HepG2 (cell line): ENCODE results near the gene CD34. TPM values are rescaled to one million over a fixed set of nuclear protein-coding genes. Genes with fewer than 3 reads are reported as not detected.

Source experiments
- ATAC-seq: fragments of 200-7000 bp; cut with Tn5 transposase; 3 replicates; pipeline ENCODE4 v1.9.1; 2020; ENCODE audit warnings: mild to moderate bottlenecking, moderate library complexity
- BruUV-seq: library from RNA; stranded (reverse); fragments of 400-500 nt; replicated peaks from 2 replicates; lab custom pipeline; 2021; lab: Mats Ljungman, UMichigan
- CTCF ChIA-PET: fragments of 300-600 bp; formaldehyde crosslinking; extraction: SDS; loops from one replicate; lab custom pipeline; 2021; ENCODE audit warnings: low total read pairs, inconsistent platforms, low intra/inter-chr PET ratio; lab: Yijun Ruan, JAX
- POLR2A ChIA-PET: fragments of 350-600 bp; sonication (Branson Sonifier 250); formaldehyde crosslinking; loops from one replicate; lab custom pipeline; 2020; ENCODE audit warnings: antibody characterized with exemption, inconsistent platforms; lab: Yijun Ruan, JAX
- DNase-seq: peaks from one replicate; pipeline ENCODE4 v3.0.0-alpha.2; 2015; ENCODE audit warnings: low spot score
- FAIRE-seq: peaks from 3 replicates; lab custom pipeline; 2011; peaks lifted over from hg19 to GRCh38; lab: Jason Lieb, UNC
- H2AFZ ChIP-seq: one replicate; pipeline ENCODE4 v1.6.1; 2011; ENCODE audit warnings: low read length, inconsistent platforms
- H3K27ac ChIP-seq: fragments of 300-600 bp; 3 replicates; pipeline ENCODE4 v1.8.0; 2011; ENCODE audit warnings: mixed run types, mild to moderate bottlenecking, mixed read lengths, low read length, inconsistent platforms; ENCODE audit not compliant: insufficient read depth; ENCODE audit errors: extremely low read length
- H3K27me3 ChIP-seq, 2 experiments: fragments of 200-600 bp in 1 of 2; 2 replicates in 1 of 2; 3 replicates in 1 of 2; pipeline versions ENCODE4 v1.6.0 to v1.8.0; 2011; ENCODE audit warnings: low read length in 2 of 2, mild to moderate bottlenecking in 2 of 2, moderate library complexity in 2 of 2, inconsistent platforms in 1 of 2; ENCODE audit not compliant: insufficient read depth in 2 of 2, control insufficient read depth in 1 of 2
- H3K36me3 ChIP-seq, 2 experiments: fragments of 200-600 bp in 1 of 2; replicated peaks in 1 of 2; 2 replicates in 1 of 2; 3 replicates in 1 of 2; pipeline versions ENCODE4 v1.5.1 to v1.8.0; 2011; ENCODE audit warnings: low read length in 2 of 2, inconsistent platforms in 1 of 2; ENCODE audit not compliant: insufficient read depth in 2 of 2, control insufficient read depth in 1 of 2
- H3K4me1 ChIP-seq: 2 replicates; pipeline ENCODE4 v1.5.1; 2012; ENCODE audit warnings: low read length, inconsistent platforms; ENCODE audit not compliant: insufficient read depth
- H3K4me2 ChIP-seq: 2 replicates; pipeline ENCODE4 v1.6.0; 2011; ENCODE audit warnings: low read depth, low read length, inconsistent platforms
- H3K4me3 ChIP-seq, 3 experiments: fragments of 200-600 bp in 1 of 3; sonication (generic), shearing (Covaris generic) in 1 of 3; replicated peaks in 1 of 3; 2 replicates each; pipeline ENCODE4 v1.5.1; 2011 to 2016; ENCODE audit warnings: low read length in 3 of 3, inconsistent platforms in 2 of 3, low read depth in 2 of 3, mild to moderate bottlenecking in 2 of 3, control low read depth in 1 of 3, mixed read lengths in 1 of 3; ENCODE audit not compliant: insufficient read depth in 1 of 3
- H3K79me2 ChIP-seq: one replicate; pipeline ENCODE4 v1.6.1; 2011; ENCODE audit warnings: low read length, inconsistent platforms; ENCODE audit not compliant: insufficient read depth
- H3K9ac ChIP-seq: 2 replicates; pipeline ENCODE4 v1.6.0; 2011; ENCODE audit warnings: mild to moderate bottlenecking, low read depth, low read length, inconsistent platforms; ENCODE audit not compliant: insufficient read depth
- H3K9me3 ChIP-seq: 2 replicates; pipeline ENCODE4 v1.5.1; 2012; ENCODE audit warnings: mild to moderate bottlenecking, low read length
- H4K20me1 ChIP-seq: 2 replicates; pipeline ENCODE4 v1.6.0; 2011; ENCODE audit warnings: inconsistent platforms, mild to moderate bottlenecking, low read length, moderate library complexity; ENCODE audit not compliant: insufficient read depth
- DBP ChIP-seq: sonication (generic); formaldehyde crosslinking; IDR thresholded peaks from 2 replicates; pipeline ENCODE4 v1.4.0; 2020; ENCODE audit warnings: missing genetic modification reagents; ENCODE audit errors: not compliant biosample characterization
- MAZ ChIP-seq, 2 experiments: sonication (generic) in 1 of 2; formaldehyde crosslinking in 1 of 2; IDR thresholded peaks; 2 replicates each; pipeline versions ENCODE4 v1.5.0 to v1.6.1; 2012 to 2020; ENCODE audit warnings: low read depth in 2 of 2, mild to moderate bottlenecking in 2 of 2, borderline replicate concordance in 1 of 2, improper control_type of control experiment in 1 of 2, low read length in 1 of 2, missing genetic modification reagents in 1 of 2, moderate library complexity in 1 of 2
- RAD21 ChIP-seq: fragments of 450-650 bp; formaldehyde crosslinking; IDR thresholded peaks from 2 replicates; pipeline ENCODE4 v1.5.0; 2020; ENCODE audit warnings: mild to moderate bottlenecking
- RERE ChIP-seq: IDR thresholded peaks from 2 replicates; pipeline ENCODE4 v1.6.1; 2016; ENCODE audit warnings: low read depth, missing genetic modification reagents, missing compliant biosample characterization
- SMAD9 ChIP-seq: sonication (generic); formaldehyde crosslinking; IDR thresholded peaks from 2 replicates; pipeline ENCODE4 v1.5.1; 2020; ENCODE audit warnings: mild to moderate bottlenecking, missing genetic modification reagents
- ZFP36L2 ChIP-seq: sonication (generic); formaldehyde crosslinking; IDR thresholded peaks from 2 replicates; pipeline ENCODE4 v1.4.0; 2020; ENCODE audit warnings: missing genetic modification reagents
- ZNF33B ChIP-seq: sonication (generic); formaldehyde crosslinking; IDR thresholded peaks from 2 replicates; pipeline ENCODE4 v1.5.1; 2020; ENCODE audit warnings: mild to moderate bottlenecking, missing genetic modification reagents
- ZNF414 ChIP-seq: sonication (generic); formaldehyde crosslinking; IDR thresholded peaks from 2 replicates; pipeline ENCODE4 v1.5.0; 2020; ENCODE audit warnings: missing genetic modification reagents
- ZNF512B ChIP-seq: sonication (generic); formaldehyde crosslinking; IDR thresholded peaks from 2 replicates; pipeline ENCODE4 v1.5.1; 2020; ENCODE audit warnings: missing genetic modification reagents, mild to moderate bottlenecking, borderline replicate concordance
- ZNF652 ChIP-seq: IDR thresholded peaks from 2 replicates; pipeline ENCODE4 v1.6.1; 2016; ENCODE audit warnings: low read depth, borderline replicate concordance
- WGBS: methylation state at CpG from one replicate; pipeline ENCODE4 v1.1.6; 2017; ENCODE audit warnings: low lambda C conversion rate; 5-methylcytosine and 5-hydroxymethylcytosine counted together
- in situ Hi-C: cut with HindIII; loops from 2 replicates; pipeline ENCODE4 v1.10.0; 2017; ENCODE audit warnings: low pct_unique_long_range_greater_than_20kb; ENCODE audit not compliant: extremely low pct_ligation_motif_present
- intact Hi-C: fragments of 100-400 bp; cut with micrococcal nuclease; formaldehyde crosslinking; loops from one replicate; pipeline ENCODE4 v1.10.0; 2022; ENCODE audit not compliant: unreplicated experiment
- polyA plus RNA-seq, 8 experiments: library from polyadenylated mRNA; depleted of rRNA in 3 of 8; stranded (reverse) in 7 of 8; unstranded in 1 of 8; fragments of >200 nt; fragmentation: Illumina TruSeq in 4 of 8; extraction: Trizol in 4 of 8; gene quantifications; 2 replicates each; pipeline versions ENCODE4 v1.2.1 to v1.2.3, GENCODE V29; 2011 to 2016; ENCODE audit warnings: low read depth in 4 of 8, missing spikeins in 1 of 8, mixed read lengths in 1 of 8; ENCODE audit not compliant: insufficient read depth in 1 of 8
- total RNA-seq, 5 experiments: library from RNA; depleted of rRNA; stranded (reverse); fragments of >200 nt; fragmentation: Illumina TruSeq; extraction: Trizol; gene quantifications; 2 replicates each; pipeline ENCODE4 v1.2.3, GENCODE V29; 2016; ENCODE audit warnings: low read depth in 1 of 5

The CD34 gene
- total and polyA plus RNA-seq, 2 of the 13 experiments (the other 11 are each of a cell fraction or from before 2014, with no cell fraction given), result not detected

- intact Hi-C loops, result no loop called here
- H3K27me3 ChIP-seq, result no peaks in the 10 kb centered on the region
- no peaks in the 10 kb centered on the region for H3K36me3 ChIP-seq
- no peaks in the 10 kb centered on the region for H3K79me2 ChIP-seq
- POLR2A ChIA-PET, result no interaction called here
- H3K4me1 ChIP-seq, result peaks cover 8% of the 10 kb centered on the region; the same call in 1 of the 2 replicates
- FAIRE-seq, result no peak
- no peak overlapping the region for H3K27ac ChIP-seq
- CTCF ChIA-PET, result no interaction called here
- no peaks in the 10 kb centered on the region for H4K20me1 ChIP-seq
- BruUV-seq, result no TSS peak
- no peak overlapping the region for H3K9ac ChIP-seq
- no peak overlapping the region for H3K4me3 ChIP-seq
- DNase-seq, result no peak
- no peak overlapping the region for H2AFZ ChIP-seq
- in situ Hi-C loops, result no loop called here
- TF ChIP-seq RAD21 (CRISPR knock-in tag) (no peak), MAZ (IDR thresholded peaks at IDR 0.05; ENCODE audit: borderline replicate concordance, low read depth, low read length) (no peak), MAZ (CRISPR knock-in tag; IDR thresholded peaks at IDR 0.05; ENCODE audit: low read depth) (no peak), ZFP36L2 (CRISPR knock-in tag) (no peak), ZNF33B (no peak), ZNF512B (no peak), ZNF414 (CRISPR knock-in tag) (no peak), DBP (no peak), ZNF652 (CRISPR knock-in tag) (no peak), SMAD9 (CRISPR knock-in tag) (no peak), RERE (CRISPR knock-in tag) (no peak)
- no peak overlapping the region for H3K4me2 ChIP-seq
- WGBS, result 100% methylated on average over 1 of the region's 1 CpG
- H3K9me3 ChIP-seq, result no peaks in the 10 kb centered on the region
- ATAC-seq, result no peak
Observed at GRCh38 chr1:207841293-207841692, 69.6 kb downstream of the CD34 start.
